Activated naive CD4-positive, alpha-beta T cell treated with anti-CD3 and anti-CD28 coated beads, Interleukin-2, amount 50 U/mL, for 16 hours (primary cell): Measurements from ENCODE around the gene ZP1.
A peak's percentile ranks its signal among the peaks of the same experiment; 100 is the strongest.
"Not testable (repeated sequence)": the region's sequence is repeated elsewhere in the genome, so short reads cannot be mapped to it uniquely, and the experiment has no call there.

Source experiments
- DNase-seq: peaks from one replicate; pipeline ENCODE4 v3.0.0-alpha.2; 2020

ZP1 gene, protein sequence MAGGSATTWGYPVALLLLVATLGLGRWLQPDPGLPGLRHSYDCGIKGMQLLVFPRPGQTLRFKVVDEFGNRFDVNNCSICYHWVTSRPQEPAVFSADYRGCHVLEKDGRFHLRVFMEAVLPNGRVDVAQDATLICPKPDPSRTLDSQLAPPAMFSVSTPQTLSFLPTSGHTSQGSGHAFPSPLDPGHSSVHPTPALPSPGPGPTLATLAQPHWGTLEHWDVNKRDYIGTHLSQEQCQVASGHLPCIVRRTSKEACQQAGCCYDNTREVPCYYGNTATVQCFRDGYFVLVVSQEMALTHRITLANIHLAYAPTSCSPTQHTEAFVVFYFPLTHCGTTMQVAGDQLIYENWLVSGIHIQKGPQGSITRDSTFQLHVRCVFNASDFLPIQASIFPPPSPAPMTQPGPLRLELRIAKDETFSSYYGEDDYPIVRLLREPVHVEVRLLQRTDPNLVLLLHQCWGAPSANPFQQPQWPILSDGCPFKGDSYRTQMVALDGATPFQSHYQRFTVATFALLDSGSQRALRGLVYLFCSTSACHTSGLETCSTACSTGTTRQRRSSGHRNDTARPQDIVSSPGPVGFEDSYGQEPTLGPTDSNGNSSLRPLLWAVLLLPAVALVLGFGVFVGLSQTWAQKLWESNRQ

DNA sequence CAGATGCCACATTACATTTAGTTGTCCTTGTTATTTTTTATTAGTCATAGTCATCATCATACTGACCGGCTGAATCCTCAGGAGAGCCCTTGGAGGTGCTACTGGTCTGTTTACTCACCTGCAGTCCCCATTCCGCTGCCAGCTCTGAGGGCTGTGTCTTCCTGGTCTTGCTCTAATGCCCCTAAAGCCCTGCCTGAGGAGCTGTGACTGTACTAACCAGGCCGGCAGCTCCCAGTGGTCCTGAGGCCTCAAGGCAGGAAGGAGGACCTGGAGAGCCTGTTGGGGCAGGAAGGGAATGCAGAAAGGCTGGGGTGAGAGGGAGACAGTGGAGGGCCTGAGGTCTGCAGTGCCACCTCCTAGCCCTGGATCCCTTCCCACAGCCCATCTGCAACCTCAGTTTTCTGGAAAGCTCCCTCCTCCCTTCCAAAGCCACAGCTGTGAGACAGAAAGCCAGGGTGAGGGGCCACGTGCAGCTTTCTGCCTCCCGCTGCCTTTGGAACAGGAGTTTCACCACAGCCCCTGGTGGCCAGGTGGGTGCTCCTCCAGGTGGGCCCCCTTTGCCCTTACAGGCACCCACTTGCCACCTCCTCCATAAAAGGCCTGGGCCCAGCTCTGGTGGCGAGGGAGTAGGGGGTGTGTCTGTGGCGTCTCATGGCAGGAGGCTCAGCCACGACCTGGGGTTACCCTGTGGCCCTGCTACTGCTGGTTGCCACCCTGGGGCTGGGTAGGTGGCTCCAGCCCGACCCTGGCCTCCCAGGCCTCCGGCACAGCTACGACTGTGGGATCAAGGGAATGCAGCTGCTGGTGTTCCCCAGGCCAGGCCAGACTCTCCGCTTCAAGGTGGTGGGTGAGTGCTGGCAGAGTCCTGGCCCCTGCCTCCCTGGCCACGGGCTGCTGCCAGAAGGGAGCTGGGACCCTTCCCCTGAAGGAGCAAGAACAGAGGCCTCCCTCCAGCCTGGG, at the start of gene ZP1:
TSS of gene ZP1 (plus strand) at position 632 of the 960 bp plus-strand sequence. CDS start at position 652, 20 bp downstream.
- DNase-seq, result no peak

DNA sequence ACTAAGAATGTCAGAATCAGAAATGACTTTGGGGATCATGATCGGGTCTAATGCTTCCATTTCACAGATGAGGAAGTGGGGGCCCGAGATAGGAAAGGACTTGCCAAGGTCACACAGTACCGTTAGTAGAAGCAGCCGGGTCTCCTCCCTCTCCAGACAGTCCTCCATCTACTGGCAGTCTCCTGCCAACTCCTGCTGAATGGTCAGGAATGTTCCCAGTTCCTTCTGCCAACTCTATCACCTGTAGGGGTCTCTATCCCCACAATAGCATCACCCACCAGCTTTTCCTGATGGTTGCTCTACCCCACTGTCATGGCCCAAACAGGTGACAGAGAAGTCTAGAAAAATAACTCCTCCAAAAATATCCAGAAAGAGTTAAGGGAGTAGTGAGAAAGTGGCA, 49.3 kb upstream of the ZP1 start:
- no peak for DNase-seq

DNA sequence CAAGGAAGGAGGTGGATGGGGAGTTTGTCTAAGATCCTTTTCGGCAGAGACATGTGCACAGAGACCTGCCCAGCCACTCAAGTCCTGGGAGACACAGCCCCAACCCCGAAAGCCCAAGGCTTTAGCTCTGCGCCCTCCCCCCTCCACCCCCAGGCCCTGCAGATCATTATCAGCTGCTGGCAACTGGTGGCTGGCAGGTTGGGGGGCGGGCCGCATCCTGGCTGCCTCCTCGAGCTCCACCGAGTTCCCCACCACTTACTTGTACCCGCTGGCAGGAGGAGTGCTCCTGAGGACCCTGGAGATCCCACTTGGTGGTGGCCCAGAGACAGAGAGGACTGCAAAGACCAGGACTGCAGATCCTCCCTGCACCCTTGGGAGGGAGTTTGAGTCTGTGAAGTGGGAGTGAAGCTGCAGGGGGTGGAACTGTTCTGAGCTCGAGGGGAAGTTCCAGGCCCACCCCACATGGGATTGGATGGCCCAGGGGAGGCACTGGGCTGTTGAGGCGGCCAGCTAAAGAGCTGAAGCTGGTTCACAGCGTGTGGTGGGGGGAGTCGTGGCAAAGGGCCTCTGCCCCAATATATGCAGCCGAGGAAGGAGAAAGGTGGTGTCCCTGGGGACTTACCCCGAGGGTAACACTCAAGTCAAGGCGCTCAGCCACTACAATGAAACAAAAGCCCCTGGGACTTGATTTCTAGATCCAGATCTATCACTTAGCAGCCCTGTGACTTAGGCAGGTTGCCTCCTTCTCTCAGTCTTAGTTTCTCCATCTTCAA, 45.3 kb upstream of the ZP1 start:
- no peak for DNase-seq

DNA sequence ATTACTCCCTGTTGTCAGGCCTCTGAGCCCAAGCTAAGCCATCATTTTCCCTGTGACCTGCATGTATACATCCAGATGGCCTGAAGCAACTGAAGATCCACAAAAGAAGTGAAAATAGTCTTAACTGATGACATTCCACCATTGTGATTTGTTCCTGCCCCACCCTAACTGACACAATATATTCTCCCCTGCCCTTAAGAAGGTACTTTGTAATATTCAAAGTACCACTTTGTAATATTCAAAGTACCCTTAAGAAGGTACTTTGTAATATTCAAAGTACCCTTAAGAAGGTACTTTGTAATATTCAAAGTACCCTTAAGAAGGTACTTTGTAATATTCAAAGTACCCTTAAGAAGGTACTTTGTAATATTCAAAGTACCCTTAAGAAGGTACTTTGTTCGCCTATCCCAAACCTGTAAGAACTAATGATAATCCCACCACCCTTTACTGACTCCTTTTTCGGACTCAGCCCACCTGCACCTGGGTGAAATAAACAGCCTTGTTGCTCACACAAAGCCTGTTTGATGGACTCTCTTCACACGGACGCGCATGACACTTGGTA, 43.5 kb upstream of the ZP1 start:
- DNase-seq, result not testable (repeated sequence)

DNA sequence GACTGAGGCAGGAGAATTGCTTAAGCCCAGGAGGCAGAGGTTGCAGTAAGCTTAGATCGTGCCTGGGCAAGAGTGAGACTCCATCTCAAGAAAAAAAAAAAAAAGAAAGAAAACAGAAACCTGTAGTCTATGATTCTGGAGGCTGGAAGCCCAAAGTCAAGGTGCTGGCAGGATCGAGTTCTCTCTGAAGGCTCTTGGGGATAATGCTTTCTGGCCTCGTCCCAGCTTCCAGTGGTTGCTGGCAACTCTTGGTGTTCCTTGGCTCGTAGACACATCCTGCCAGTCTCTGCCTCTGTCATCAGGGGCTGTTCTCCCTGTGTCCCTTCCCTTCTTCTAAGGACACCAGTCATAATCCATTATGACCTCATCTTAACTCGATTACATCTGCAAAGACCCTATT, 42.2 kb upstream of the ZP1 start:
- DNase-seq, result no peak

DNA sequence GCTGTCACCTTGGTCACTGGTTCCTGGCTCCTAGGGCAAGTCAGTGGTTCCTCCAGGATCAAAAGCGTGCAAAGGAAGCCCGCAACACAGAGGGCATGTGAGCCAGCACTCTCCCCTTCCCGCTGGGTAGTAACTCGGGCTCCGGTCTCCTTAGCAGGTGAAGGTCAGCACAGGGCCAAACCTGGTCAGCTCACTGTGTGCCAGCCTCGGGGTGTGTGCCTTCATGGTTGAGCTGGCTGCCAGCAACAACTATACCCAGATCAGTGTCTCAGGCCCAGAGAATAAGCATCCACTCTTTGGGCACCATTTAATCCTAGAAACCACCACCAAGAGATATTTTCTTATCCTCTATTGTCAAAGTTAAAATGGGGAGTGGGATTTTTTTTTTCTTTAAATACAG, 41.6 kb upstream of the ZP1 start:
- no peak for DNase-seq

DNA sequence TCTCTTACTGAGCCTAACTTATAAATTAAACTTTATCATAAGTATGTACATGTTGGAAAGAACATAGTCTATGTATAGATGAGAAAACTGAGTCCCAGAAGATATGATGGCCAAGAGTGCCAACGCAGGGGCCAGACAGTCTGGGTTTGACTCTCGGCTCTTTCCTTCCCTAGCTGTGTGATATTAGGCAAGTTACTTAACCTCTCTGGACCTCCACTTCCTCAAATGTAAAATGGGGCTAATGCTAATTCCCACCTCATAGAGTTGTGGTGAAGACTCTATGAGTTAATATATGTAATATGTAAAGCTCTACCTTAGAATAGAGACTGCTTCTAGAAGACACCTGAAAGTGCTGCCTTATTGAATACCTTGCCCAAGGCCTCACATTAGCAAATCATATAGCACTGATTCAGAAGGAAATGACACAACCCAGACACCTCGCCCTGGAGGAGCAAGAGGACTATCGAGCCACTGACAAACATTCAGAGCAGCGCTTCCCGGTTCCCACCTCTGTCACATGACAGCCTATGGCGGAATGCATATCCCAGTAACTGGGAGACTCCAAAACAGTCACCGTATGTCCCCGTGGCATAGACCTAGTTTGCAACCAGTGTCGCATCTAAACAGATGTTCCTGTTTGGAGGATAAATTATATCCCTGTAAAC, 36.7 kb upstream of the ZP1 start:
- DNase-seq, result no peak

DNA sequence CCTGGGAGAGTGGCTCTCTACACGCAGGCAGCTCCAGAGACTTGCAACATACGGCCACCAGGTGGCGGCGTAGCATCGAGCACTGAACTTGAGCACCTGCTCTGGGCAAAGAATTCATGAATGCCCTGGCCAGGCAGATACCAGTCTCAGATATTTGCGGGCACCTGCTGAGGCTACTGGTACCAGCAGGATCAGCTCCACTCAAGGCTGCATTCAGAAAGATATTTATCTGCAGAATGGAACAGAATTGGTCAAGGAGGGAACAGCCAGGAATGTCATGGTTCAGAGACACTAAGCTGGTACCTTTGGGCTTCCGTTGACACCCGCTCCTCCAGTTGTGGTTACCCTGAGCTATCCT, 36.2 kb upstream of the ZP1 start:
- peak; percentile 81 for DNase-seq

DNA sequence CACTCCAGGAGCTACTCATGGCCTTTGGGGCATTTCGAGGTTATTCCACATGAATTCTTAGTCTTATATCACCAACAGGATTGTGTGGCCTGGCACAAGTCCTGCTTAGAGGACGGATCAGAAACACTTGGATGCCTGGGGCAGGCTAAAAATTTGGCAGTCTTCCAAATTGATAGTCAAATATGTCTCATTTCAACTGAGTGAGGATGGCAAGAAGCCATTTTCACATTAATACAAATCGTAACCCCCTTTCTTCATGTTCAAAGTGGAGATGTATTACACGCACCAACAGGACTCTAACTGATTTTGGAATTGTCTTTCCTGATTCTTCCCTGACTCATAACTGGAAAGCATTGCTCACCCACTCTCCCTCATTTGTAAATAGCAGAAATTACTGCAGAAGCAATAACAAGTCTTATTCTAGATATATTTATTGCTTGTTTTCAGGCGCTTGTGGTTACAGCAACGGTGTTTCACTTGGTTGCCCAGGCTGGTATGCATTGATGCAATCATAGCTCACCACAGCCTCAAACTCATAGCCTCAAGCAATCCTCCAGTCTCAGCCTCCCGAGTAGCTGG, 35.8 kb upstream of the ZP1 start:
- DNase-seq, result no peak

DNA sequence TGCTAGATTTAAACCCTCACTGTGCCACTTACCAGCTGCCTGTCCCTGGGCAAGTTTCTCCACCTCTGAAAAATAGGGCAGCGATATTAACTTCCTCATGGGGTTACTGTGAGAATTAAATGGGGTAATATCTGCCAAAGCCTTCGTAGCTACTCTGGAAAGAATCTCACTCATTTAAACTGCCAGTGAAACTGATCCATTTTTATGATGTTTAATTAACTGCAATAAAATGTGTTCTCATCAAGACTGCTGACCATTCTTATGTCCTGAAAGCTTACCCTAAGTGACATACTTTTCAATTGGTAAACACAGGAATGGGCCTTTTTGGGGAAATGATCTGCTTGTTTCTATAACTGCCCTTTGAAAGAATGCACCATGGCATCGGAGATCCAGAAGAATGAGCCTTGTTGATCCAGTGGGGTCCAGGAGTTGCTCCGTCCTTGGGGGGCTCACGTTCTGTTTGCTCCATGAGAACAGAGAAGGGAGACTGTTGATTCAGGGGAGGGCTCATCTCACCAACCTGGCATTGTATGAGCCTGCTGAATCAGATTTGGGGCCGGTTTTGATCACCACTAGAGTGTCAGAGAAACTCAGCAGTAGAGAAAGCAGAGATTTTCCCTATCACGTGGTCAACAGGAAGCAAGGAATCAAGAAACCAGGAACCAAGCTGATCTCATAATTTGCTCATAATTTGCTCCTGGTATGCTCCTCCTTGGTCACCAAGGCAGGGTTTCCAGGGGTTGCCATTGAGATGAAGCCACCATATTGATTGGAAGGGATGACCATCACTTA, 32.4 kb upstream of the ZP1 start:
- no peak for DNase-seq

DNA sequence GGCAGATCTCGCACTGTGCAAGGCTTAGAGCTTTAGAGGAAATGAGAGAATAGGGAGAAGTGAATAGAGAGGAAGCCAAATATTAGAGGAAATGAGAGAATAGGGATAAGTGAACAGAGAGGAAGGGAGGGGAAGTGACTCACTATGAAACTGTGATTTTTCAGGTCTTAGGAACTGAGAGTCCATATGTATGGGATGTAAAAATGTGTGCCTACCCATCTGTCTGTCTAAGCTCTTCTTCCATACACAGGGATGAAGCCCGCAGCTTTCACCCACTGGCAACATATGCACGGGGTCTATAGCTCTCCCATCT, 31.9 kb upstream of the ZP1 start:
- no peak for DNase-seq

DNA sequence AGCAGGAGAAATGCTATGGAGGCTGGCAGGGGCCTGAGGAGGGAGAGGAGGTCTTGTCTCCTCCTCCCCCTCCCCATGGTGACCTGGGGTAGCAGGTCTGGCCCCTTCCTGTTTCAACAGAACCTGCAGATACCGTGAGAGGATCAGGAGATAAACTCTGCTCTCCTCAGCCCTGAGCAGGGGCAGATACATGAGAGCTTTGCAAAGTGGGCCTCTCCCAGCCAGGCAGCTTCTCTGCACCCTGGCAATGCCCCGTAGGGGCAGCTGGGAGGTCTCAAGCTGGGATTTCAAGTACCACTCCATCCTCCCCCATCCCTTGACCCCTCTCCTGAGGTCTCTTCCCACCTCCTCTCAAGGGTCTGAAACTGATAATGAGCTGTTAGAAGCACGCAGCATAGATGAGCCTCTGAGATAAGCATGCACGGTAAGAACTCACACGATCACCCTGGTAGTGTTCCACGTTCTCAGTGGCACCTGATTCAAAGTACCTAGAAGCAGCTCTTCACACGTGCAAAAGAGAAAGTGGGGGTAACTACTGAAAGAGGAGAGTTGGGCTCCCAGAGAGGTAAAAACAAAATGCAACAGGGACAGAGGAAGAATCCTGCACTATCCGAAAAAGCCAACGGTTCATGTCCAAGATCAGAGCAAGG, 30.4 kb upstream of the ZP1 start:
- DNase-seq, result no peak

DNA sequence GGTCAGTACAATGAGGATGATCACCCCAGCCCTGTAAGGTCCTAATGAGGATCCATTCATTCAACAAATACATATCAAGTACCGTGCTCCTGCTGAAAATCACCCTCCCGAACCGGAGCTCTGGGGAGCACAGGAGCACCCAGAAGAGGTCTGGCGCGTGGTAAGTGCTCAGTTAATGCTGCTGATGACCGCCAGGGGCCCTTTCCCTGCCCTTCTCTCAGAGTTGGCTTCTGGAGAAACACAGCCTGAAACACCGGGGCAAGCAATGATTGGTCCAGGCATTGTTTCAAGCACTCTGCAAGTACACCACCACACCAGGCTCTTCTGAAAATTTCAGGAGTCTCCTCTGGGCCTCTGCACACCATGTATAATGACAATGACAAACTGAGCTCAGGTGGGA, 29.2 kb upstream of the ZP1 start:
- DNase-seq, result no peak

DNA sequence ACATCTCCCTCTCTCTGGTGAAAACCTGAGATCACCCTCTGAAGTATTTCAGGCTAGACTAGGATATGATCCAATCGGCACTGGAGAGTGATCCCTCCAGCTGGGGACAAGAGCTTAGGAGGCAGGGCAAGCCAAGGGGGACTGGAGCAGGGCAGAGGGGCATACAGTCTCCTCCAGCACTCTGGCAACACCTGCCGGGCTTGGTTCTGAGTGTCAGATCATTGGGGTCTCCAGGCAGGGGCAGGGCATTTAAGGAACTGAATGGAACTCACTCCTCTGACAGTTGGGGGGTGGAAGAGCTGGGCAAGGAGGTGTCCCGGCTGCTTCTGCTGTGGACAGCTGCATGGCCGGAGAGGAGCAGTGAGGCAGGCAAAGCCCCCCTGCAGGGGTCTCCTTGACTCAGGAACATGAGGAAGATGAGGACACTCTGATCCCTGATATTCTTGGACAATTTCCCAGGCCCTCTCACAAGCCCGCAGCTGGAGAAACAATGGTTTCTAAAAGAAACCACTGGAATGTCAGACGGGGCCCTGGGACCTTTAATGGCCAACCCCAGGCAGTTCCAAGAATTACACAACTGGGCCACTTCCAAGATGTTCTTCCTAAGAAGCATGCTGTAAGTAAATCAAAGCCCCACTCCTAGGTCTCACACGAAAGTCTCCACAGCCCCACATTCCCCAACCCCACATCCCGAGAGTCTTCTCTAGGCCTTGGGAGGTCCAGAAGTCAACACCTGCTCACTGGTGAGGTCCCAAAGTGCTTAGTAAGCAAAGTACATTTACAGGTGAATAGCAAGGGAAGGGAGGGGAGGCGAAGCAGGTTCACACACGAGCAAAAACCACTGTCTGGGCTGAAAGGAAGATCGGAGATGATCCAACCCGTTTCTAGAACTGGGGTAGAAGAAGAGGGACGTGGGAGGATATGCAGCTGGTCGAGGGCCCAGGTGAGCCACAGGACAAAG, 26.6 kb upstream of the ZP1 start:
- no peak for DNase-seq

DNA sequence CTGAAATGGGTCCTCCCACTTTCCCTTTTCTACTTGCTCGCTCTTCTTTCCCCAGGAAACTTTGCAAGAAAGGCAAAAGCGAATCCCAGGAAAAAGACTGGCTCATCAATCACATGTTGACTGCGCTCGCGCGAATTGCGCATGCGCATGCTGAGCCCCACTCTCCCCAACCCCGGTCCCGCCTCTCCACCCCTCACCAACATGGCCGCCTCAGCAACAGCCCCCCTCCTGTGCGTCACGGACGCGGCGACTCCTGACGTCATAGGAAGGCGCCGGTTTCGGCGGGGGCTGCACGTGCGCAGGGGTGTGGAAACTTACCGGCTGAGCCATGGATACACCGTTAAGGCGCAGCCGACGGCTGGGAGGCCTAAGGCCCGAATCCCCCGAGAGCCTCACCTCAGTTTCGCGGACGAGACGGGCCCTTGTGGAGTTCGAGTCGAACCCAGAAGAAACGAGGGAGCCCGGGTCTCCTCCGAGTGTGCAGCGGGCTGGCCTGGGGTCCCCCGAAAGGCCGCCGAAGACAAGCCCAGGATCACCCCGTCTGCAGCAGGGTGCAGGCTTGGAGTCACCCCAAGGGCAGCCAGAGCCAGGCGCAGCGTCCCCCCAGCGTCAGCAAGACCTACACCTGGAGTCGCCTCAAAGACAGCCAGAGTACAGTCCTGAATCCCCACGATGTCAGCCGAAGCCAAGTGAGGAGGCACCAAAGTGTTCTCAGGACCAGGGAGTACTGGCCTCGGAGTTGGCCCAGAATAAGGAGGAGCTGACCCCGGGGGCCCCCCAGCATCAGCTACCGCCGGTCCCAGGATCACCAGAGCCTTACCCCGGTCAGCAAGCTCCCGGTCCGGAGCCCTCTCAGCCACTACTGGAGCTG, 25.3 kb upstream of the ZP1 start, which contains the start of gene CCDC86:
TSS of gene CCDC86 (plus strand) at position 317 of the 871 bp plus-strand sequence. CDS start at position 329, 12 bp downstream.
- peak; percentile 98 for DNase-seq

DNA sequence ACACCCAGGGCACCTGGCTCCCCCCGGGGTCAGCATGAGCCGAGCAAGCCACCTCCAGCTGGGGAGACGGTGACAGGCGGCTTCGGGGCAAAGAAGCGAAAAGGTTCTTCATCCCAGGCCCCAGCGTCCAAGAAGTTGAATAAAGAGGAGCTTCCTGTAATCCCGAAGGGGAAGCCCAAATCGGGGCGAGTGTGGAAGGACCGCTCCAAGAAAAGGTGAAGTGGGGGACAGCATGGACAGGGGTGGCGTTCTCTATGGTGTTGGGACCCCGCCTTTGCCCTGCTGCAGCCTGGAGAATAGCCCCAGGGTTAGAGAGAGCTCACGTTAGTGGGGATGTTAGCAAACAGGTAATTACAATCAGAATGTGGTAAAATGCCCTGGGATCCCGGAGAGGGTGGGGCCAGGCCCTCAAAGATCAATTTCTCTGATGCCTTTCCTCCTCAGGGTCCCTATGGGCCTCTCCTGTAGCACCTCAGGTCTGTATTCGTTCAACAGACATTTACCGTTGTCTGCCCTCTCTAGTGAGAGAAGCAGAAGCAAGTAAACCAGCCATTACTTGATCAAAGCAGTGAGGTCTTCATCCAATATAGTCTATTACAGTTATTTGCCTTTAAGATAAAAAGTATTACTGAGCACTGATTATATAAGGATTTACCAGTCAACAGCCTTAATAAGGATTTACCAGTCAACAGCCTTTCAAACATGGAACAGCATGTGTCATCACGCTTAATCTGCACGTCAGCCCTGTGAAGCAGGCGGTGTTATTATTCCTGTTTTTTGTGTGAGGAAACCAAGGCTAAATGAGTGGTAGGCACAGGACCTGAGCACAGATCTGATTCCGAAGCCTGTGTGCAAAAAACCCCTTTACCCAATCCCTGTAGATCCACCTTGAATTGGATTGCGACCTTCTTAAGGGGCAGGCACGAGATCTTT, 24.4 kb upstream of the ZP1 start:
- no peak for DNase-seq
